Subcutaneous adipose tissue (tissue), 4 donors: ENCODE results near the gene PSMG1. TPM values are rescaled to one million over a fixed set of nuclear protein-coding genes. Genes with fewer than 3 reads are reported as not detected.

Experiments used
- total RNA-seq, 4 donors: library from RNA; depleted of rRNA; stranded (reverse); fragments of >200 nt; gene quantifications; one replicate each; pipeline ENCODE4 v1.1.0, GENCODE V29; 2016
- TF ChIP-seq, protein P1 (sequence below): fragments of 450-650 bp; IDR thresholded peaks from one replicate; pipeline ENCODE4 v1.5.1; 2016; ENCODE audit warnings: low read depth, mild to moderate bottlenecking, control low read depth, antibody characterized with exemption, moderate library complexity

The PSMG1 gene
- total RNA-seq, 4 donors from 2014 or later = 8.9 to 40.6 (median 21.0) TPM

DNA sequence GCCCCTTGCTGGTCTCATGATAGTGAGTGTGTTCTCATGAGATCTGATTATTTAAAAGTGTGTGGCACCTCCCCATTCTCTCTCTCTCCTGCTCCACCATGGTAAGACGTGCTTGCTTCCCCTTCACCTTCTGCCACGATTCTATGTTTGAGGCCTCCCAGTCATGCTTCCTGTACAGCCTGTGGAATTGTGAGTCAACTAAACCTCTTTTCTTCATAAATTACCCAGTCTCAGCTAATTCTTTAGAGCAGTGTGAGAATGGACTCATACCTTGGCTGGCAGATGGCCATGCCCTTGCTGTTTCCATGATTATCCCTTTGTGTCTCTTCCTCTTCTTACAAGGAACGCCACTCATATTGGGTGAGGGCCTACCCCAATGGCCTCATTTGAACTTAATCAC, 40.3 kb downstream of the PSMG1 start:
- TF ChIP-seq, protein P1, sequence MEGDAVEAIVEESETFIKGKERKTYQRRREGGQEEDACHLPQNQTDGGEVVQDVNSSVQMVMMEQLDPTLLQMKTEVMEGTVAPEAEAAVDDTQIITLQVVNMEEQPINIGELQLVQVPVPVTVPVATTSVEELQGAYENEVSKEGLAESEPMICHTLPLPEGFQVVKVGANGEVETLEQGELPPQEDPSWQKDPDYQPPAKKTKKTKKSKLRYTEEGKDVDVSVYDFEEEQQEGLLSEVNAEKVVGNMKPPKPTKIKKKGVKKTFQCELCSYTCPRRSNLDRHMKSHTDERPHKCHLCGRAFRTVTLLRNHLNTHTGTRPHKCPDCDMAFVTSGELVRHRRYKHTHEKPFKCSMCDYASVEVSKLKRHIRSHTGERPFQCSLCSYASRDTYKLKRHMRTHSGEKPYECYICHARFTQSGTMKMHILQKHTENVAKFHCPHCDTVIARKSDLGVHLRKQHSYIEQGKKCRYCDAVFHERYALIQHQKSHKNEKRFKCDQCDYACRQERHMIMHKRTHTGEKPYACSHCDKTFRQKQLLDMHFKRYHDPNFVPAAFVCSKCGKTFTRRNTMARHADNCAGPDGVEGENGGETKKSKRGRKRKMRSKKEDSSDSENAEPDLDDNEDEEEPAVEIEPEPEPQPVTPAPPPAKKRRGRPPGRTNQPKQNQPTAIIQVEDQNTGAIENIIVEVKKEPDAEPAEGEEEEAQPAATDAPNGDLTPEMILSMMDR = no peak

DNA sequence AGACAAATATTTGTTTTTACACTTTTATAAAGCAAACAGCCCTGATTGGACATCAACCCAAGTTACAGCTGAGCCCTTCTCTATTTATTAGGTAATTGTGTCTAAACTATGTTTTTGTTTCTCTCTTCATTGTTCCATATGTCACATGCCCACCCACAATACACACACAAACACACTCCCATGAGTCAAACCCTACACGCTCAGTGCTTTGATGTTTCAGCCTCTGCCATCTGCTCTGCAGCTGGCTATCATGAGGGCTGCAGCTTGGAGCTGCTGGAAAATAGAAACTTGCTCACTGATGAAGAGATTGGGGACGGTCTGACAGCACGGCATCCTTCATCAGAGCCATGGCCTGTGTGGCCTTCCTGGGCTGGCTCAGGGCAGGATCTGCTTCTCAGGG, 41.7 kb downstream of the PSMG1 start:
- TF ChIP-seq, protein P1 = no peak

DNA sequence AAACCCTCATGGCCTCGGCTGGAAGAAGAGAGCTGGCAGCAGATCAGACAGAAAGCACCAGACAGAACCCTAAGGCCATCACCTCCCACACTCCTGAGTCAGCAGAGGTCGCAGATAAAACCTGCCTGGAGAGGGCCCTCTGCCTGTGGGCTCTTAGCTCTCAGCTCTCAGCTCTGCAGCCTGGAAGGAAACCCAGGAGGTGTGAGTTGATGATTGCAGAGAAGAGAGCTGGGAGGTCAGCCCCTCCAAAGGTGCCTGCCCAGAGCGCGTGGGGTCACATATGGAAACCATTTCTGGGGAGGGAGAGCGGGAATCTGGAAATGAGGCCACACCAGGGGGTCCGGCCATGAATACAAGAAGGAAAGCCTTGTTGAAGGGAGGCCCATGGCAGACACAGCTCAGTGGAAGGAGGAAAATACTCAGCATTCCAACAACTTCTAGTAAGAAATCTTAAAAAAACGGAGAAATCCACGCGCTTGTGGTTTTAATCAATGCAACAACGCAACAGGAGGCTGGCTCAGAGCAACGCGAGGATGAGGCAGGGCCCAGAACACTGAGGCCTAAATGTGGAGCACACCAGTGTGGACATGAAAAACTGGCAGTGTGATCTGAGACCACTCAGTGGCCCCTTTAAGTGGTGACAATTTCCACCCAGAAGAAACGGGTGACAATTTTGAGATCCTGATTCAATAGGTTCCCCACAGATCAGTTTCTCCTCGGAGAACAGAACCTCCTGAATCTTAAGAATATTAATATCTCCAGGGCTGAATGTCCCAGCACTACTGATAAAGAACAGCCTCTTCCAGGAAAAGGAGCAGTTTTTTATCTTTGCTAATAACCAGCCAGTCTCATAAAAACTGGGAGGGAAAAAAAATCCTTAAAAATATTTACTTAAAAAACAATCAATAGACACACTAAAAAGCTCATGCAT, 45.7 kb downstream of the PSMG1 start:
- TF ChIP-seq, protein P1 = no peak

DNA sequence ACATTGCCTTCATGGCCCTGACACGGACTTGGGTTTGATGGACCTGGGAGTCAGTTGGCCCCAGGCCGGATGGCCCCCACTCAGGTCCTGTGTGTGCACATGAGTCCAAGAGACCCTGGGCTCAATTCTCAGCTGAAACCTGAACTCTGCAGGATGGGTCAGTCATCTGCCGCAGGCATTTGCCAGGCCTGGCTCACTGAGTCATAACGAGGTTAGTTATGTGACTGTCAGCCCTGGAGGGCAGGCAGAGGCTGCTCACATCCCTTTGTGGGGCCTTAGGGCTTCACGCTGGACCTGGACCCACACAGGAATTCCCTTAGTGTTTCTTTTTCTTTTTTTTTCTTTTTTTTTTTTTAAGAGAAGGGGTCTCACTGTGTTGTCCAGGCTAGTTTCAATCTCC, 46.5 kb downstream of the PSMG1 start:
- TF ChIP-seq, protein P1 = no peak

DNA sequence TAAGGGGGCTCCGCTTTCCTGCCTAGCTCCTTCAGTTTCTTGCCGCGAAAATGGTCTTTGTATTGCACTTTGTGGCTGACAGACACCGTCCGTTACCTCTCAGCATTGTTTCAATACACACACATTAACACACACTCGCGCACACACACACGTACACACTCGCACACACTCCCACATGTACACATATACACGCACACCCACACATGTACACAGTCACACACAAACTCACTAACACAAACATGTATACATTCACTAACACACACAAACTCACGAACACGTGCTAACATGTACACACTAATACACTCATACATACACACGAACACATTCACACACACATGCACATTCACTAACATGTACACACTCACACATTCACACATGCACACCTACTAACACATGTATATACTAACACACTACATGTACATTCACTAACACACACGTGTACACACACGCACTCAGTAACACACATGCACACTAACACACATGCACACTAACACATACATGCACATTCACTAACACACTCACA, 48.9 kb downstream of the PSMG1 start:
- TF ChIP-seq, protein P1 = no peak

DNA sequence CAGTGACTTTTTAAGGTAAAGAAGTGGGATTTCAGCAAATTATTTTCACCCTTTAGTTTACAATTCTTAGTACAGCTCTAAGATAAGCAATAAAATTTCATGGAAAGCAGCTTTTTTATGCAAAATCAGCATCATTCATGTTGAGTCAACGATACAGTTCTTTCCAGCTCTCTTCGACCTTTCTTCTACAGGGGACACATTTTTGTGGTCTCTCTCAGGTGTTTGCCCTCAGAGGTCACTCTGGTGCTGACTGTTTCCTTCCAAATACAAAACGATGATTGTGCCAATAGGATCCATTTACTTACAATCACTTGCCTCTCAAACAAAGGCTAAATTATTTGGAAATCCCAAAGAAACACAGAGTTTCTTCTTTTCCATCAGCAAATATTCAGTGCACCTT, 51.0 kb downstream of the PSMG1 start:
- TF ChIP-seq, protein P1 = no peak

DNA sequence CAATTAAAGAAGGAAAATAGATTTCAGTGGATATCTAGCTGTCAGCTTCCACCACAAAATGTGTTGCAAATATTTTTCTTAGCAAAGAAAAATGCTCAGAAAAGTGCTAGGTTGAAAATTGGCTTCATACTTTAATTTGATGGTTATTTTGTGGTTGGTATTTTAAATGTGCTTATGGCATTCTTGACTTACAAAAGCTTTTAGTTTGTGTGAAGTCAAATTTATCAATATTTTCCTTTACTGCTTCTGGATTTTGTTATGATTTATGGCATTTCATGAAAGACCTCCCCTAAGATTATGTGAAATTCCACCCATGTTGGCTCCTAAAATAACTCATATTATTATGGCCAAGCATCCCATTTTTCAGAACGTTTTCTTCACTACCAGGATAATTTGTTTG, 51.5 kb downstream of the PSMG1 start:
- TF ChIP-seq, protein P1 = no peak
